Measurements from ENCODE around the gene DVL1.
A peak's percentile ranks its signal among the peaks of the same experiment; 100 is the strongest.

The DVL1 gene

GRCh38 chr1:1356796-1357401, 7.7 kb upstream of the DVL1 start:
- DNase-seq (ENCODE audit: low read depth in 2 of 2): no peak

DNA sequence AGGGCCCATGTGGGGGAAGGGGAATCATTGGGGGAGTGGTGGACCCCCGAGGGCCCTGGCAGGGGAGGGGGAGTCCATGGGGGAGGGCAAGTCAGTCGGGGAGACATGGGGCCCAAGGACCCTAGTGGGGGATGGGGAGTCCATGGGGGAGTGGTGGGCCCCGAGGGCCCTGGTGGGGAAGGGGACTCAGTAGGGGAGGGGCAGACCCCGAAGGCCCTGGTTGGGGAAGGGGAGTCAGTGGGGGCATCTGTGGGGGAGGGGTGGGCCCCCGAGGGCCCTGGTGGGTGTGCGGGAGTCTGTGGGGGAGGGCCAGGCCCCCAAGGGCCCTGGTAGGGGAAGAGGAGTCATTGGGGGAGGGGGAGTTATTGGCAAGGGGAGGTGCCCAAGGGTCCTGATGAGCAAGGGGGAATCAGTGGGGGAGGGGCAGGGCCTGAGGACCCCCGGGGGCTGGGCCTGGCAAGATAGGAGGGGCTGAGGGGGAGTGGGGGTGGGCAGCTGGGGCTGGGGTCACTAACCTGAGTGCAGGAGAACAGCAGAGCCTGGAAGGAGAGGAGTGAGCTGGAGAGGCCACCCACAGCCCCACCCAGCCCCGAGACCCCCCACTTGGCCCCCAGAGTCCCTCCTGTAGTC, 7.1 kb upstream of the DVL1 start:
- no peak for DNase-seq (ENCODE audit: low read depth in 2 of 2)

GRCh38 chr1:1355416-1355815, 6.2 kb upstream of the DVL1 start:
- no peak for DNase-seq (ENCODE audit: low read depth in 2 of 2)

GRCh38 chr1:1354271-1355247, 5.3 kb upstream of the DVL1 start:
- DNase-seq (ENCODE audit: low read depth in 2 of 2): no peak

GRCh38 chr1:1353389-1354151, 4.4 kb upstream of the DVL1 start:
- DNase-seq (ENCODE audit: low read depth in 2 of 2): no peak

DNA sequence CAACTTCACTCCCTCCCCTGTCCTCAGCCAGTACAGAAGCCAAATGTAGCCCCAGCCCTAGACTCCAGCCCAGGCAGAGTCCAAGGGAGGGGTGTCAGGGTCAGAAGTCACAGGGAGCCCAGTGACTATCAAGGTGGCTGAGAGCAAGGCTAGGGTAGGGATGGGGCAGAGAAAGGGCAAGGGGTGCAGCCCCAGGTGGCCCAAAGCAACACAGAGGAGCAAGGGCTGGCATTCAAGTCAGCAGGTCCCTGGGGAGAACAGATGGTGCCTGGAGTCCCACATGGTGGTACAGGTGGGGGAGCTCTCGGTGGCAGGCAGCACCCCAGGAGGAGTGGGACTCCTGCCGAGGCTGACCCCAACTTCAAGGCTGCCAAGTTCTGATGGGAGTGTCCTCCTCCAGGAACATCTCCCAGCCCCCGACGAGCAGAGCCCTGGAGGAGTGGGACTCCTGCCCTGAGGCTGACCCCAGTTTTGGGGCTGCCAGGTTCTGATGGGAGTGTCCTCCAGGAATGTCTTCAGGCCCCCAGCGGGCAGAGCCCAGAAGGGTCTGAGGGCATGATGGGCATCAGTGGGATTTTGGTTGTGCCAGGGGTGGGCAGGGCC, 3.7 kb upstream of the DVL1 start:
- no peak for DNase-seq (ENCODE audit: low read depth in 2 of 2)

DNA sequence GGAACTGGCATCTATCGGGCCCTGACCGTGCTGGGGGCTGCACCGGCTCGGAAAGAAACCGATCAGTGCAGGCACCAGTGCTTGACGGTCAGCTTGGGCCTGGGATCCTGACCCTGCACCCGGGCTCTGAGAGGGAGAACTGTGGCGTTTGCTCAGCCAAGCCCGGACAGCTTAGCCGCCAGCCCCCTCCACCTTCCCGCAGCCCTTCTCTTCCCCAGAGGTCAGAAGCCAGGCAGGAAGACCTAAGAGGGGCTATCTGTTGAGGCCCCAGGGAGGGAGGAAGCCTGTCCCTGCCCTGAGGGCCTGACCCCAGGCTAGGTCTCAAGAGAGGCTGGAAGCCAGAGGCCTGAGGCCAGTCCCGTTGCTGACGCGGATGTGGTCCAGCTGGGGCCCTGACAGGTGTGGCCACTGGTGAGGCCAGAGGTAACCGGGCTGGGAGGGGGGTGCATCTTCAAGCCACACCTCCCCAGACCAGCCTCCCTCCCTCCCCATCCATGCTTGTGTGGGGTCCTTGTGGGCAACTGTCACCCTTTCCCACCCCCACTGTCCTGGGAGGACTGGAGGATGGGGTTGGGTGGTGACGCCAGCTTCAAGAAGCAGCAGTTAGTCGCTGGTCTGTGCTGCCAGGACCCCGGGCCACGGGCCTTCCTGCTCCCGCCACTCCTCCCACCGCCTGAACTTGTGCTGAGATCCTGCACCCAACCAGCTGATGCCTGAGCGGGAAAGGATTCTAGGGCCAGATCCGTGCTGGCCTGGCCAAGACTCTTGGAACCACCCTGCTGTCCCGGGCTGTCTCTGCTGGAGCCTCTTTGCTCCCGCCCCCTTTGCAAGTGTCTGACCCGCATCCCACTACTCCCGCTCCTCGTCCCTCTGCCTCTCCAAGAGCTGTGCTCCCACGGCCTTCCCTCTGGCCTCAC, 2.6 kb upstream of the DVL1 start:
- DNase-seq (ENCODE audit: low read depth in 2 of 2): no peak

- no peak for DNase-seq (ENCODE audit: low read depth in 2 of 2)
Measured at GRCh38 chr1:1348420-1349255, 580 bp downstream of the DVL1 start.

DNA sequence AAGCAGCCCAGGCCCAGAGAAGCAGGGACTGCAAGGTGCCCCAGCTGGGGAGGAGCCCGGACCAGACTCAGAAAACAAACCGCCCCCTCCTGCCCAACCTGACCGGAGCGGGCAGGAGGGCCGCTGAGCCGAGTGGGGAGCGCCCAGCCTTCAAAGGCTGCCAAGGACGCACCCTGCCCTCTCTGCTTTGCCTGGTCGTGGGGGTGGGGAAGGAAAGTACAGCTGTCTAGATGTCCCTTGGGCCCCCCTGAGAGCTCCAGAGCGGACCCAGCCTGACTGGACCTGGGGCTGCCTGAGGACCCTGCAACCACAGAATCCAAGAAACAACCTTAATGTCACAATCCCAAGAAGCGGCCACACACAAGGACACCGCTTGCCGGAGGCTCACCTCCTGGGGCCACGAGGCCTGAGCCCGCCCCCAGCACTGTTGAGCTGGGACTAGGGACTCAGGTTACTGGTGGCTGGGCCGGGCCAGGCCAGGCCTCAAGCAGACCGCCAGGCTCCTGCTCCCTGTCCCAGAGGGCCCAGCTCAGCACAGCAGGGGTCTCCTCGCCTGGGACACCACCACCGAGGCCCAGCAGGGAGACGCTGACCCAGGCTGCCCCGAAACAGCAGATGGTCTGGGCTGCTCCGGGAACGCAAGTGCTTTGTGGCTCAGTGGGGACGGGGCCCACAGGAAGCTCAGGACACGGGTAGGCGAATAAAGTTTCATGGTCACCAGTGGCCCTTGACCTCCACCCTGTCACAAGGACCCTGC, 1.4 kb downstream of the DVL1 start:
- DNase-seq (ENCODE audit: low read depth in 2 of 2): no peak

DNA sequence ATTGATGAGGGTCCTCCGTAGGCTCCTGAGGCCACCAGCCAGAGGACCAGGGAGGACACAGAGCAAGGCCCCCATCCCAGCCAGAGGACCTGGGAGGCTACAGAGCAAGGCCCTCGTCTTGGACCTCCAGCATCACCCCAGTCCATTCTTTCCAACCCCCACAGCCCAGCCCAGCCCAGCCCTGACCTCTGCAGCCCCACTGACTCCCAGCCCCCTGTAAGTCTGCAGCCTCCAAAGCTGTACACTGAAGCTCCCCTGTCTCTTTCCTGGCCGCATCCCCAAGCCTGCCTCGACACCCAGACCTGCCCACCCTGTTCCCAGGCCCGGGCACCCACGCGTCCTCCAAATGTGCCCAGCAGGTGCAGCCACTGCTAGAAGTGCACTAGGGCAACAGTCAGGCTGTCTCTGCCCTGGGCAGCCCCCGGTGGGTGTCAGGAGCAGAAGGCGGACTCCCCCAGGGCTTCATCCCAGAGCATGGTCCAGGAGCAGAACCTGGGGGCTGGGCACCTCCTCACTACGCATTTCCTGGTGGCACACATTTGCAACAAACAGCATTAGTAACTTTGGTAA, 2.1 kb downstream of the DVL1 start:
- DNase-seq (ENCODE audit: low read depth in 2 of 2): no peak

GRCh38 chr1:1346501-1346890, 2.7 kb downstream of the DVL1 start:
- no peak for DNase-seq (ENCODE audit: low read depth in 2 of 2)

DNA sequence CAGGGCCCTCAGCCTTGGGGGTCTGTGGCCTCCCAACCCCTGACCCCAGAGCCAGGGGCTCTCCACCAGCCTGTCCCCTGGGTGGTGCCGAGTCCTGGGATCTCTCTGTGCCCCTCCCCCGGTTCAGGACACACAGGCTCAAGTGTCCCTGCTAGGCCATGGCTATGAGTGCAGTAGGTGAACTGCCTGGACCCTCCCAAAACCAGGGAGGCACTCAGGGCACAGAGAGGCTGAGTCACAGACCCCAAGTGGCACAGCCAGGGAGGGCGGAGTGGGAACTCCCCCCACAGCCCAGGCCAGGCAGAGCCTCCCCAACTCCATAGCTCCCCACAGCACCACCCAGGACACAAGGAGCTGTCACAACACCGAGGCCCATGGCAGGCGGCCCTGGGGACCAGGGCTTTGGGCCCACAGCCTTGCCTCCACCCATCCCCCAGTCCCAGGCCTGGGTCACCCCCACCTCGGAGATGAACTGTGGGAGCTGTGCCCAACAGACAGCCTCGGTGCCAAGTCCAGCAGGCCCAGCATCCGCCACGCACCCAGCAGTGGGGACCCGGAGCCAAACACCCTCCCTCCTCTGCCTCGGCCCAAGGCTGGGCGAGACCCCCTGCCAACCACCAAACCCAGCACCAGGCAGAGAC, 3.2 kb downstream of the DVL1 start:
- no peak for DNase-seq (ENCODE audit: low read depth in 2 of 2)

DNA sequence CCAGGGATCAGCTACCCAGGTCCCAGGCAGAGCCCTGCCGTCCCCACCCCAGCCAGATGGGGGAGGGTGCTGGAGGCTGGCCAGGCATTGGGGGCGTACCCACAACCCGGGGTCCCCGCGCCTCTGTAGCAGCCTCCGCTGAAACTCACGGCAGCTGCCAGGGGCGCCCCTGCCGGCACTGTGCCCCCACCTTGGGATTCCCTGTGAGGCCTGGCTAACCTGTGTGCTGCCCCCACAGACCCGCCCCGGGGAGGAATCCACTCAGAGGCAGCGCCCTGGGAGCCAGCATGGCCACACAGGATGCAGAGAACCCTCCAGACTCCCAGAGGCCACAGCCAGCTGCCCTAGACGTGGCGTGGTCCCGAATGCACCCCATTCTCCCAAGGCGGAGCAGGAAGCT, 3.8 kb downstream of the DVL1 start:
- DNase-seq (ENCODE audit: low read depth in 2 of 2): no peak

- DNase-seq (ENCODE audit: low read depth in 2 of 2): peak; percentile 23 to 57
Measured at GRCh38 chr1:1344655-1345361, 4.4 kb downstream of the DVL1 start.

- no peak for DNase-seq (ENCODE audit: low read depth in 2 of 2)
Measured at GRCh38 chr1:1343811-1344421, 5.3 kb downstream of the DVL1 start.

- DNase-seq (ENCODE audit: low read depth in 2 of 2): no peak
Measured at GRCh38 chr1:1342584-1343115, 6.6 kb downstream of the DVL1 start.

All from stimulated activated CD8-positive, alpha-beta memory T cell treated with anti-CD3 and anti-CD28 coated beads, Interleukin-7, amount 100 ng/mL, for 4 hours (primary cell).